NCI-H1694 treated with DMSO at 0.1 percent for 48 hours (cell line): ENCODE results near the gene CCDC6.
"Not testable (repeated sequence)": the region's sequence is repeated elsewhere in the genome, so short reads cannot be mapped to it uniquely, and the experiment has no call there.

Experiments used
- DNase-seq: peaks from one replicate; lab custom pipeline; 2025; lab: John Stamatoyannopoulos, UW

Gene CCDC6

GRCh38 chr10:59808896-59809643 lies 97.3 kb downstream of the CCDC6 start:
- peak; percentile 62 for DNase-seq

DNA sequence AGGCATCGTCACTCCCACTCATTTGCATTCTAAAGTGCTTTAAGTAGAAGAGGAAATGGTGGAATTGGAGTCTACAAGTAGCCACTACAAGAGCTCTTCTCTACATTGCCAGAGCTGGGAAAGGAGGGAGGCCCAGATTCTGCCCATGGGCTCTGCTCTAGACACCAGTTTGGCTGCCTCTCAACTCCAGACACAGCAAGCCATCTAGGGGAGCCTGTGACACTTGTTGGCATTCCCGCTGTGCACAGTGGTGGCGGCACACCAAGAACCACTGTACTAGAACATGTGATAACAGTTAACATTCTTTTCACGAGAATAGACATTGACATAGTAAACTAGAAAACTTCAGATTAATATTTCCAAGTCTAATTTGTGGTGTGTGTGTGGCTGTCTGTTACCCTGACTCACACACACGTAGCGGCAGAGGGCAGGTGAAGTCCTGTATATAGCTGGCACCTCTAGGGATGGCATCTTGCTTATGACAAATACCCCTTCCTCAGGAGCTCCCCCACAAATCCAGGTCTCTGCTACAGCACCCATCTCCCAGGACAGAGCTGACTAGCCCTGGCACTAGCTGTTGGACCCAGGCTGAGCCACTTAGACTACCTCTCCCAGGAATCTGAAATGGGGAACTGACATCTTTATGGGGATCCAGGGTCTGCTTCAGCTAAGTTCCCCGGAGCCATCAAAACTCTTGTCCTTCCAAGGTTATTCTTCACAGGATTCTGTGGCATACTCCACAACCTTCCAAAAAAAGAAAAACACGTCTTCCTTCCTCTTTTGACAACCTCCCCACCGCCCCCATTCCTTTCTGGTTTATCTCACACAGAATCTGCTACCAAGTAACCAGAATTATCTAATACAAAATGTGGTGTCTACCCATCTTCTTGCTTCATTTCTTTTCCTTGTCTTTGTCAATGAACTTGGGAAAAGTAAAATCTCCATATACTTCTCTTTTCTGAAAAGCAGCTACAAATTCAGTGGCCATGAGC lies 98.4 kb downstream of the CCDC6 start:
- no peak for DNase-seq

DNA sequence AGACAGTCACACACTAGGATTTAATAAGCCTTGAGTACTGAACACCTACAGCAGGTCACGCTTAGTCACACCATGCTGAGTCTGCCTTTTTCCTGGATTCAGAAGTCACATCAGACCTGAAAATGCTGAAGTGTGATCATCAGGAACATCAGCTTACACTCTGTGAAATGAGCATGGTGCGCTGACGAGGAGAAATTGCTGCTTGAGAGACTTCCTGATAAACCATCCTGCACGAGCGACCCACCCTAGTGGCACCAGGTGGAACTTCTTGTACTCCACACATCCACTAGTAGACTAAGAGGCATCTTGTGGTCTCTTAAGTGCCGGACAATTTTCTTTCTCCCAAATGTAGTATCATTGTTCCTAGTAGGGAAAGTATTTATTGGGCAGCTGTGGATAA lies 101.3 kb downstream of the CCDC6 start:
- DNase-seq, result peak; percentile 68

DNA sequence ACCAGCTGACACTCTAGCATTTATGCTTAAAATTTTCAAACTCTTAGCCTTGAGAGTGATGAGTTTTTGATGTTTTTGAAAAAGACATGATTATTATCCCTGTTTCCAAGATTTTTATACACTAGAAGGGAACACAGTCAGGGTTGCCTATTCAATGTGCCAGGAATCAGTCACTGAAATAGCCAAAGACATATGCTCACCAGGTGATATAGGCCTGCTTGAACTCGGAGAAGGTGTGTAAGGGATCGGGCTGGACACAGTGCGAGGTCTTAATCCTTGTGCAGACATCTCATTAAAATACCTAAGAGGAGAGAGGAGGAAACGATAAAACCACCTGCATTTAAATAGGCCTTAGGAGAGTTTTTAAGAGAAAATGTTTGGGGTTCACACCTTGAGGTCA lies 102.1 kb downstream of the CCDC6 start:
- no peak for DNase-seq

DNA sequence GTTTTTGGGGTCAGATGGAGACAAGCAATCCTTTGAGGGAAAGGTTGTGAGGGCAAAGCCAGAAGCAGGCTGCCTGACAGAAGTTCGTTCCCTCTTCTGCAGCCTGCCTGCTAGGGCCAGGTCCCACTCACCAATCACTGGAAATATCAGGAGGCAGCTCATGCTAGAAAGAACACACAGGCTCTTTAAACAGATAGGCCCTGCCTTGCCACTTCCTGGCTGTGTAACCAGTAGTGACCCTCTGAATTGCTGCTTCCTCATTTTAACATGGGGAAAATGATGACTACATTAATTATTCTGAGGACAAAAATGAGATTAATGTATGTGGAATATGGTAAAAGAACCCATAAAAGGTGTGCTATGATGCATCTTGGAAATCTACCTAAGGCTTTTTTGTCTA lies 102.6 kb downstream of the CCDC6 start:
- no peak for DNase-seq

DNA sequence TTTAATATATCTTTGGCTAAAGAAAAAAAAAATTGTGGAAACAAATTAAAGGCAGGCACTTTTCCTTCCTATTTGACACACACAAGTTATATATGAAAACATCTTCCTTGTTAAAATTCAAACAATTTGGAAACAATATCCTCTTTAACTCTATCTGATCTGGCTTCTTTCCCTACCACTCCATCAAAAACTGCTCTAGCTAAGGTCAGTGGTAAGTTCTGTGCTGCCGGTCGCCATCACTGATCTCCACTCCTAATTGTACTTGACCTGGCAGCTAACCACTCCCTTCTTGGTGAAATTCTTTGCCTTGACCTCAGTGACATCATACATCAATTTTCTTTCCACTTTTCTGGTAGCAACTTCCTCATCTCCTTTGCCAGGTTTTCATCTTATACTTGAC lies 105.2 kb downstream of the CCDC6 start:
- no peak for DNase-seq

GRCh38 chr10:59799421-59799820 lies 106.9 kb downstream of the CCDC6 start:
- no peak for DNase-seq

GRCh38 chr10:59793919-59794318 lies 112.4 kb downstream of the CCDC6 start:
- DNase-seq, result no peak

DNA sequence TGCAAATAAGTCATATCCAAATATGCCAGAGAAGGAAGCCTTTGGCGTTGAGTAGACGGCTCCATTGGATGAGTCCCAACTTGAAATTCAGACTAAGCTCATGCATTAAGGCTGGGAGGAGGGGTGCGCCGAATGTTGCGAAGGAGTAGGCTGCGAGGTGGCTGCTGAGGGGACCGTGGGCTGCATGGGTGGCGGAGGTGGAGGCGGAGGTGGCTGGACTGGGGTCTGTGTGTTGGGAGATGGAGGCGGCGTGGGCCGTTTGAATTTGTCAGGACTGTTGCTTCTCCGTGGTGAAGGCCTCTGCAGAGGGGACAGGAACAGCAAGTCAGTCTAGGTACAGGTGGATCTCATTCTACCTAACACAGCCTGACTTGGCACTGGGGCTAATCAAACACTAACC lies 113.5 kb downstream of the CCDC6 start:
- no peak for DNase-seq

DNA sequence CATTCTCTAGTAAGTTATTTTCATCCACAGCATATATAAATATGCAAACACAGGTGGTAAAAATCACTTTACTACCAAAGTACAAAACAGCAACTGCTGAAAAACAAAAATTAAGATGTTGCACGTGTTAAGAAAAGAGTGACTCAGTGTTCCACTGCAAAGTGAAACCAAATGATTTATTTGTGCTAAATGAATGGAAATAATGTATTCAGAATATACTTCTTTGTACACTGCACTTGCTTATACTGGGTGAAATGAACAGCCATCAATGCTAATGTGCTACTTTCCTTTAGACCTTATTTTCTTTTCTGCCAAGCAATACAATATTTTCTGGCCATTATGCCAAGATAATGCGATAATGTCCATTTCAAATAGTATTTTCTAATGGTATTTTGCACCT lies 114.8 kb downstream of the CCDC6 start:
- no peak for DNase-seq

GRCh38 chr10:59790080-59790479 lies 116.3 kb downstream of the CCDC6 start:
- DNase-seq, result not testable (repeated sequence)

DNA sequence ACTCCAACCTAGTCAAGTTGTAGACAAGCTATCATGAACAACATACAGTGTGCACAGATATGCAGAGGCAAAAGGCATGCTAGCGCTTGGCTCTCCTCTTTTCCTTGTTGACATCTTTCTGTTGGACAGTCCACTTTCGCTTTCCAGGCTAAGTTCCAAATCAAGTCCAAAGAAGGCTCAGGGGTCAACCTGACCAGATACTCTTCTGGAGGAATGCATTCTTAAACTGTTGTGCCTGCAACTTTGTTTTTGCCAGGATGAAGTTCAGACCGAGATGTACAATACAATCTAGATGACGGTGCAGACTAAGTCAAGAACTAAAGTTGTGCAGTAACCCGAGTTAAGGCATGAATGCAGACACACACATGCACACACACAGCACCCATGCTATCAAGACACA lies 117.4 kb downstream of the CCDC6 start:
- not testable (repeated sequence) for DNase-seq

- not testable (repeated sequence) for DNase-seq
These were observed 119.3 kb downstream of the CCDC6 start for GRCh38 chr10:59787032-59787431.

DNA sequence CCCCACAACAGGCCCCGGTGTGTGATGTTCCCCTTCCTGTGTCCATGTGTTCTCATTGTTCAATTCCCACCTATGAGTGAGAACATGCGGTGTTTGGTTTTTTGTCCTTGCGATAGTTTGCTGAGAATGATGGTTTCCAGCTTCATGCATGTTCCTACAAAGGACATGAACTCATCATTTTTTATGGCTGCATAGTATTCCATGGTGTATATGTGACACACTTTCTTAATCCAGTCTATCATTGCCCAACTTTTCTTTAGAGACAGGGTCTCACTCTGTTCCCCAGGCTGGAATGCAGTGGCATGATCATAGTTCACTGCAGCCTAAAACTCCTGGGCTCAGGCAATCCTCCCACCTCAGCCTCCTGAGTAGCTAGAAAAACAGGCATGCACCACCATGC lies 120.9 kb downstream of the CCDC6 start:
- not testable (repeated sequence) for DNase-seq

DNA sequence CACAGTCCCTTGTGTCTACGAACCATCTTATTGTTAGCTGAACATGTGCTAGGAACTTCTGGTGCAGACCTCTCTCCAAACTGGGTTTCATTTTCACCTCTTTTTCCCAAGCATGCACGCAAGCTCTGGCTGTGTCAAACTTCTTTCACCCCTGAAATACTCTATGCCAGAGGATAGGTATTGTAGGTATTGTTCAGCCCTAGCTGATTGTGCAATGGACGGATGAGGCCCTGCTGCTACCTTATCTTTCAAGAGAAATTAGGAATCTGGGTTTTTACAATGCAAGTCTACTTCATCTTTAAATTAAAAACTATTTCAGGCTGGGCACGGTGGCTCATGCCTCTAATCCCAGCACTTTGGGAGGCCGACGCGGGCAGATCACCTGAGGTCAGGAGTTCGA lies 124.8 kb downstream of the CCDC6 start:
- DNase-seq, result no peak

GRCh38 chr10:59779756-59780533 lies 126.4 kb downstream of the CCDC6 start:
- DNase-seq, result no peak

DNA sequence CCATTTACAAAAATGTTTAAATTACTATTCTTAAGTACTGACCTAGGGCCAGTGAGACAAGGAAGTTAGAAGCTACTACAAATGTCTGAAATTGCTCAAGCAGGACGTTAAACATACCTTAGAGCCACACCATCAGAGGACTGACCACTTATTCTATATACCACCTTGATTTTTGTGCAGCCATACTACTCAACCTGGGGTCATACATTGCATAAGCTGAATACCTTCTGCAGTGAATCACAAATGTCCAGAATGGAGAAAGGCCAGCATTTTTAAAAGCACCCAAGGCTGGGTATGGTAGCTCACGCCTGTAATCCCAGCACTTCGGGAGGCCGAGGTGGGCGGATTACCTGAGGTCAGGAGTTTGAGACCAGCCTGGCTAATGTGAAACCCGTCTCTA lies 131.9 kb downstream of the CCDC6 start:
- DNase-seq, result no peak

DNA sequence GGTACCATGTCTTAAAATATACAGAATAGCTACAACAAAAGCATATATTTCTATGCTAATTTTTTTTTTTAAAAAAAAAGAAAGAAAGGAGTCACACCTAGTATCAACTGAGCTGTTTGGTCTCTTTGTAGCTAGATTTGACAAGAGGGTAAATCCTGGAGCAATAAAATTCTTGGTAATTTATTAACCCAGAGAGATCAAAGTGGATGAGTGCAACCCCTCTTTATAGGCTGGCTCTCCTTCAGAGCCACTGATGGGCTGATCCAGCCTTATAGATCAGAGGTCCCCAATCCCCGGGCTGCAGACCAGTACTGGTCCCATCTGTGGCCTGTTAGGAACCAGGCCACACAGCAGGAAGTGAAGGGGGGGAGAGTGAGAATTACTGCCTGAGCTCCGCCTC lies 133.3 kb downstream of the CCDC6 start:
- DNase-seq, result no peak

DNA sequence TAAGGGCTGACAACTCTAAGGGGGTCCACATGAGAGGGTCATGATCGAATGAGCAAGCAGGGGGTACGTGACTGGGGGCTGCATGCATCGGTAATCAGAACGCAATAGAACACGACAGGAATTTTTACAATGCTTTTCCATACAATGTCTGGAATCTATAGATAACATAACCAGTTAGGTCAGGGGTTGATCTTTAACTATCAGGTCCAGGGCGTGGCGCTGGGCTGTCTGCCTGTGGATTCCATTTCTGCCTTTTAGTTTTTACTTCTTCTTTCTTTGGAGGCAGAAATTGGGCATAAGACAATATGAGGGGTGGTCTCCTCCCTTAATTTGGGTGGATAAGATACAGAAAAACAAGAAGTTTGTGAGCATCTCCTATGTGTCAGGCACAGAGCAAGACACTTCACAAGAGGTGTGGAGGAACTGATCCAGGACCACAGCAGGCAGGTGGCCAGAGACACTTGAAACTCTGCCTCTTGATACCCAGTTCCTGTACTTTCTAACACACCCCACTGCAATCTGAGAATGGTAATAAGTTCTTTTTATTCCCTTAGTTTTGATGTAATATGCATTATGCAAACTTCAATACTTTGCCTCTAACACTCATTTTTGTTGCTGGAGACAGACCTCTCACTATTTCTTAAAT lies 135.1 kb downstream of the CCDC6 start:
- no peak for DNase-seq

GRCh38 chr10:59770689-59771088 lies 135.7 kb downstream of the CCDC6 start:
- no peak for DNase-seq

GRCh38 chr10:59762505-59762904 lies 143.9 kb downstream of the CCDC6 start:
- no peak for DNase-seq

- DNase-seq, result no peak
These were observed 148.4 kb downstream of the CCDC6 start for GRCh38 chr10:59757966-59758365.
